Mesendoderm (in vitro differentiated cells): ENCODE data around the gene TP63.

Experiments
- DNase-seq: peaks from one replicate; pipeline ENCODE4 v3.0.0; 2013
- H2AK5ac ChIP-seq: 2 replicates; pipeline ENCODE4 v1.6.1; 2013; ENCODE audit warnings: low read length, inconsistent platforms
- H2BK120ac ChIP-seq: 2 replicates; pipeline ENCODE4 v1.6.1; 2013; ENCODE audit warnings: low read depth, mild to moderate bottlenecking, low read length, moderate library complexity, mixed read lengths
- H2BK15ac ChIP-seq: replicated peaks from 2 replicates; pipeline ENCODE4 v1.6.1; 2013; ENCODE audit warnings: low read depth, mild to moderate bottlenecking, moderate library complexity
- H2BK5ac ChIP-seq: 2 replicates; pipeline ENCODE4 v1.6.1; 2013; ENCODE audit warnings: low read length, inconsistent platforms
- H3K18ac ChIP-seq: 2 replicates; pipeline ENCODE4 v1.6.1; 2013; ENCODE audit warnings: mild to moderate bottlenecking, low read length, mixed read lengths
- H3K23ac ChIP-seq: one replicate; pipeline ENCODE4 v1.6.1; 2013; ENCODE audit warnings: low read length
- H3K27ac ChIP-seq: 2 replicates; pipeline ENCODE4 v1.5.1; 2013; ENCODE audit warnings: low read depth, mild to moderate bottlenecking, inconsistent platforms, low read length, moderate library complexity
- H3K27me3 ChIP-seq: 2 replicates; pipeline ENCODE4 v1.6.1; 2013; ENCODE audit warnings: low read length, control low read depth, mild to moderate bottlenecking, inconsistent platforms; ENCODE audit not compliant: insufficient read depth, poor library complexity
- H3K36me3 ChIP-seq: 2 replicates; pipeline ENCODE4 v1.6.1; 2013; ENCODE audit warnings: low read length, inconsistent platforms; ENCODE audit not compliant: control insufficient read depth, insufficient read depth
- H3K4ac ChIP-seq: one replicate; pipeline ENCODE4 v1.6.1; 2013; ENCODE audit warnings: low read depth, mild to moderate bottlenecking, low read length, moderate library complexity
- H3K4me1 ChIP-seq: 2 replicates; pipeline ENCODE4 v1.6.1; 2013; ENCODE audit warnings: low read depth, low read length, inconsistent platforms; ENCODE audit not compliant: control insufficient read depth
- H3K4me2 ChIP-seq: 2 replicates; pipeline ENCODE4 v1.6.1; 2013; ENCODE audit warnings: low read length
- H3K4me3 ChIP-seq: 2 replicates; pipeline ENCODE4 v1.5.1; 2013; ENCODE audit warnings: mild to moderate bottlenecking, low read length
- H3K56ac ChIP-seq: one replicate; pipeline ENCODE4 v1.6.1; 2013; ENCODE audit warnings: low read length
- H3K79me1 ChIP-seq: 2 replicates; pipeline ENCODE4 v1.6.1; 2013; ENCODE audit warnings: low read length, inconsistent platforms
- H3K79me2 ChIP-seq: 2 replicates; pipeline ENCODE4 v1.6.1; 2013; ENCODE audit warnings: mild to moderate bottlenecking, low read length; ENCODE audit not compliant: control insufficient read depth, insufficient read depth
- H3K9ac ChIP-seq: 2 replicates; pipeline ENCODE4 v1.6.1; 2013; ENCODE audit warnings: low read length, inconsistent platforms
- H4K5ac ChIP-seq: one replicate; pipeline ENCODE4 v1.6.1; 2013; ENCODE audit warnings: low read length
- H4K8ac ChIP-seq: one replicate; pipeline ENCODE4 v1.6.1; 2013; ENCODE audit warnings: low read depth, mild to moderate bottlenecking, control low read depth, low read length, moderate library complexity
- WGBS: extraction: QIAGEN DNeasy Blood & Tissue Kit; methylation state at CpG from one replicate; pipeline ENCODE4 v1.1.7; 2013; ENCODE audit warnings: low lambda C conversion rate, missing lambda C conversion rate; ENCODE audit not compliant: insufficient coverage; ENCODE audit errors: extremely low coverage; 5-methylcytosine and 5-hydroxymethylcytosine counted together

The TP63 gene

GRCh38 chr3:189710620-189711402 is 79.6 kb downstream of the TP63 start:
- H2BK120ac ChIP-seq = no peak overlapping the region
- H2BK5ac ChIP-seq = no peak overlapping the region
- H3K18ac ChIP-seq = no peak overlapping the region
- H3K27ac ChIP-seq = no peak overlapping the region
- no peak overlapping the region for H3K4ac ChIP-seq
- H3K23ac ChIP-seq = no peak overlapping the region
- H2AK5ac ChIP-seq = no peak overlapping the region
- DNase-seq = peak; percentile 67
- H4K5ac ChIP-seq = no peak overlapping the region
- H3K9ac ChIP-seq = no peak overlapping the region
- no peaks in the 10 kb centered on the region for H3K79me1 ChIP-seq
- no peak overlapping the region for H2BK15ac ChIP-seq
- no peak overlapping the region for H3K4me2 ChIP-seq
- H3K4me1 ChIP-seq = no peaks in the 10 kb centered on the region
- H4K8ac ChIP-seq = no peak overlapping the region
- H3K27me3 ChIP-seq = no peaks in the 10 kb centered on the region
- H3K36me3 ChIP-seq = no peaks in the 10 kb centered on the region
- no peaks in the 10 kb centered on the region for H3K79me2 ChIP-seq
- H3K56ac ChIP-seq = no peak overlapping the region
- H3K4me3 ChIP-seq = no peak overlapping the region

GRCh38 chr3:189712906-189713483 is 81.8 kb downstream of the TP63 start:
- no peak overlapping the region for H3K23ac ChIP-seq
- H3K27ac ChIP-seq = no peak overlapping the region
- no peak overlapping the region for H4K8ac ChIP-seq
- no peak overlapping the region for H3K4ac ChIP-seq
- no CpG with 5 or more reads among the region's 2 CpGs for WGBS
- H2AK5ac ChIP-seq = no peak overlapping the region
- no peaks in the 10 kb centered on the region for H3K36me3 ChIP-seq
- H2BK15ac ChIP-seq = no peak overlapping the region
- H3K27me3 ChIP-seq = no peaks in the 10 kb centered on the region
- H3K4me3 ChIP-seq = no peak overlapping the region
- no peak overlapping the region for H3K4me2 ChIP-seq
- H3K9ac ChIP-seq = no peak overlapping the region
- no peaks in the 10 kb centered on the region for H3K79me1 ChIP-seq
- H2BK5ac ChIP-seq = no peak overlapping the region
- no peaks in the 10 kb centered on the region for H3K79me2 ChIP-seq
- no peak overlapping the region for H3K56ac ChIP-seq
- H3K18ac ChIP-seq = no peak overlapping the region
- DNase-seq = no peak
- H4K5ac ChIP-seq = no peak overlapping the region
- H2BK120ac ChIP-seq = no peak overlapping the region
- H3K4me1 ChIP-seq = no peaks in the 10 kb centered on the region

- H2BK5ac ChIP-seq = no peak overlapping the region
- H3K9ac ChIP-seq = no peak overlapping the region
- H2BK120ac ChIP-seq = no peak overlapping the region
- H3K4me3 ChIP-seq = no peak overlapping the region
- H3K23ac ChIP-seq = no peak overlapping the region
- WGBS = no CpG with 5 or more reads among the region's 5 CpGs
- H3K56ac ChIP-seq = no peak overlapping the region
- H4K5ac ChIP-seq = no peak overlapping the region
- H3K27me3 ChIP-seq = no peaks in the 10 kb centered on the region
- no peak overlapping the region for H4K8ac ChIP-seq
- no peaks in the 10 kb centered on the region for H3K79me2 ChIP-seq
- no peak overlapping the region for H3K18ac ChIP-seq
- no peak overlapping the region for H3K4ac ChIP-seq
- no peaks in the 10 kb centered on the region for H3K36me3 ChIP-seq
- H3K79me1 ChIP-seq = no peaks in the 10 kb centered on the region
- no peak overlapping the region for H2BK15ac ChIP-seq
- no peak overlapping the region for H3K4me2 ChIP-seq
- H3K4me1 ChIP-seq = no peaks in the 10 kb centered on the region
- no peak overlapping the region for H3K27ac ChIP-seq
- no peak for DNase-seq
- H2AK5ac ChIP-seq = no peak overlapping the region
Observed at GRCh38 chr3:189714991-189715961, 84.1 kb downstream of the TP63 start.

GRCh38 chr3:189718215-189718614 is 87.0 kb downstream of the TP63 start:
- Histone ChIP-seq H3K79me1 (no peaks in the 10 kb centered on the region), H3K79me2 (no peaks in the 10 kb centered on the region), H2BK120ac (no peak overlapping the region), H3K4me2 (no peak overlapping the region), H2BK5ac (no peak overlapping the region), H3K27me3 (no peaks in the 10 kb centered on the region), H3K56ac (no peak overlapping the region), H3K4ac (no peak overlapping the region), H3K4me3 (no peak overlapping the region), H3K36me3 (no peaks in the 10 kb centered on the region), H3K4me1 (no peaks in the 10 kb centered on the region), H2BK15ac (no peak overlapping the region), H3K23ac (no peak overlapping the region), H4K8ac (no peak overlapping the region), H3K27ac (no peak overlapping the region), H2AK5ac (no peak overlapping the region), H3K18ac (no peak overlapping the region), H3K9ac (no peak overlapping the region), H4K5ac (no peak overlapping the region)
- no CpG with 5 or more reads among the region's 4 CpGs for WGBS
- no peak for DNase-seq

GRCh38 chr3:189720736-189721417 is 89.7 kb downstream of the TP63 start:
- no peak overlapping the region for H3K4me3 ChIP-seq
- H4K8ac ChIP-seq = no peak overlapping the region
- no CpG with 5 or more reads among the region's 5 CpGs for WGBS
- no peak overlapping the region for H3K18ac ChIP-seq
- no peak overlapping the region for H2AK5ac ChIP-seq
- no peak overlapping the region for H2BK120ac ChIP-seq
- no peak overlapping the region for H3K27ac ChIP-seq
- H3K56ac ChIP-seq = no peak overlapping the region
- no peak overlapping the region for H3K4ac ChIP-seq
- H3K23ac ChIP-seq = no peak overlapping the region
- H3K36me3 ChIP-seq = no peaks in the 10 kb centered on the region
- no peak overlapping the region for H3K4me2 ChIP-seq
- H3K4me1 ChIP-seq = no peaks in the 10 kb centered on the region
- H2BK15ac ChIP-seq = no peak overlapping the region
- no peaks in the 10 kb centered on the region for H3K79me1 ChIP-seq
- no peaks in the 10 kb centered on the region for H3K79me2 ChIP-seq
- H3K9ac ChIP-seq = no peak overlapping the region
- no peak overlapping the region for H4K5ac ChIP-seq
- DNase-seq = no peak
- H2BK5ac ChIP-seq = no peak overlapping the region
- H3K27me3 ChIP-seq = no peaks in the 10 kb centered on the region
